Measurements from ENCODE around the gene GSTA1. TPM values are rescaled to one million over a fixed set of nuclear protein-coding genes. Genes with fewer than 3 reads are reported as not detected.
"Not testable (repeated sequence)": the region's sequence is repeated elsewhere in the genome, so short reads cannot be mapped to it uniquely, and the experiment has no call there.

GSTA1 gene
- total and polyA plus RNA-seq, 10 donors, result 0.10 to 0.12 TPM; not detected in 8

- H3K27me3 ChIP-seq (replicated peaks in 1 of 7), result peaks cover 0 to 30% (median 0%) of the 10 kb centered on the region in 7 donors
- H3K36me3 ChIP-seq, result no peaks in the 10 kb centered on the region
- H3K9me3 ChIP-seq, result no peaks in the 10 kb centered on the region
- no peak within 1 kb of the TSS for H3K27ac ChIP-seq
- intact Hi-C loops (cut with DNase I; ENCODE audit: low total_unique reads), result no loop called here
- TF ChIP-seq POLR2A (IDR thresholded peaks at IDR 0.05), result no peak
- TF ChIP-seq POLR2AphosphoS5 (IDR thresholded peaks at IDR 0.05), result no peak
- no peak for DNase-seq
- WGBS, 5 donors, result 73 to 88% (median 79%) methylated on average over 5 of the region's 5 CpGs
- no peaks in the 10 kb centered on the region for H3K4me1 ChIP-seq
- H3K4me3 ChIP-seq, result no peak within 1 kb of the TSS
Observed at GRCh38 chr6:52840763-52841585, 37.4 kb upstream of the GSTA1 start, which contains the start of gene GSTA5. GSTA5 (minus strand) TSS chr6:52840813.

GRCh38 chr6:52839124-52840055 lies 35.8 kb upstream of the GSTA1 start:
- intact Hi-C loops (cut with DNase I; ENCODE audit: low total_unique reads), result no loop called here

GRCh38 chr6:52834481-52834880 lies 30.9 kb upstream of the GSTA1 start:
- TF ChIP-seq POLR2AphosphoS5 (IDR thresholded peaks at IDR 0.05), result no peak
- TF ChIP-seq CTCF (IDR thresholded peaks at IDR 0.05 in 8 of 11, conservative IDR thresholded peaks at IDR 0.05 in 3 of 11), result no peak
- TF ChIP-seq POLR2A (IDR thresholded peaks at IDR 0.05), result no peak
- WGBS, 5 donors, result 85 to 94% (median 92%) methylated on average over 1 of the region's 1 CpG

More at GRCh38 chr6:52839124-52840055, 35.8 kb upstream of the GSTA1 start:
- Histone ChIP-seq H3K4me1 (no peaks in the 10 kb centered on the region), H3K27me3 (replicated peaks in 1 of 7) (peaks cover 0 to 40% (median 0%) of the 10 kb centered on the region in 7 donors), H3K4me3 (no peak overlapping the region), H3K9me3 (no peaks in the 10 kb centered on the region), H3K27ac (no peak overlapping the region), H3K36me3 (no peaks in the 10 kb centered on the region)
- TF ChIP-seq CTCF (IDR thresholded peaks at IDR 0.05 in 8 of 11, conservative IDR thresholded peaks at IDR 0.05 in 3 of 11) (peak in 9 of 11 experiments; percentile 27 to 72 (median 60)), POLR2A (IDR thresholded peaks at IDR 0.05) (no peak), POLR2AphosphoS5 (IDR thresholded peaks at IDR 0.05) (no peak)
- 62 to 70% (median 65%) methylated on average over 19 to 20 of the region's 20 CpGs for WGBS, 5 donors
- DNase-seq, result no peak

GRCh38 chr6:52830869-52831268 lies 27.3 kb upstream of the GSTA1 start:
- H3K4me1 ChIP-seq; H3K36me3 ChIP-seq; H3K9me3 ChIP-seq; DNase-seq; H3K27ac ChIP-seq; intact Hi-C loops (cut with DNase I; ENCODE audit: low total_unique reads); H3K4me3 ChIP-seq: not testable (repeated sequence)
- WGBS, 5 donors, result 80 to 93% (median 85%) methylated on average over 4 of the region's 4 CpGs
- H3K27me3 ChIP-seq (replicated peaks in 1 of 7), result peaks cover 0 to 18% (median 0%) of the 10 kb centered on the region in 7 donors

More at GRCh38 chr6:52834481-52834880, 30.9 kb upstream of the GSTA1 start:
- peaks cover 0 to 42% (median 0%) of the 10 kb centered on the region in 7 donors for H3K27me3 ChIP-seq (replicated peaks in 1 of 7)
- H3K9me3 ChIP-seq, result no peaks in the 10 kb centered on the region
- H3K36me3 ChIP-seq, result no peaks in the 10 kb centered on the region
- H3K4me3 ChIP-seq, result no peak overlapping the region
- H3K4me1 ChIP-seq, result no peaks in the 10 kb centered on the region
- intact Hi-C loops (cut with DNase I; ENCODE audit: low total_unique reads), result no loop called here
- H3K27ac ChIP-seq, result no peak overlapping the region
- no peak for DNase-seq

All from spleen (tissue), 11 donors.